Ovary (tissue), 9 donors: ENCODE measurements around the gene TERB1. TPM values are rescaled to one million over a fixed set of nuclear protein-coding genes. Genes with fewer than 3 reads are reported as not detected.

Source experiments
- DNase-seq, 5 donors: peaks; one replicate each; pipeline ENCODE4 v3.0.0-alpha.2; 2019 to 2020
- H3K27ac ChIP-seq, 2 donors: fragments of 200-600 bp; one replicate each; pipeline versions ENCODE4 v1.5.1 to v1.8.0; 2019 to 2022
- H3K27me3 ChIP-seq: fragments of 200-600 bp; one replicate; pipeline ENCODE4 v1.8.0; 2022
- H3K36me3 ChIP-seq: fragments of 200-600 bp; sonication (generic); one replicate; pipeline ENCODE4 v1.5.1; 2019
- H3K4me1 ChIP-seq: one replicate; pipeline ENCODE4 v1.8.1; 2013; ENCODE audit warnings: mild to moderate bottlenecking, moderate library complexity; ENCODE audit not compliant: insufficient read depth
- H3K4me3 ChIP-seq: fragments of 200-600 bp; sonication (generic); one replicate; pipeline ENCODE4 v1.5.1; 2017
- H3K9me3 ChIP-seq, 2 donors: fragments of 200-600 bp in 1 of 2; sonication (generic) in 1 of 2; one replicate each; pipeline versions ENCODE4 v1.5.1 to v1.8.1; 2013 to 2019; ENCODE audit warnings: mild to moderate bottlenecking in 1 of 2, moderate library complexity in 1 of 2
- EP300 ChIP-seq: sonication (generic); formaldehyde crosslinking; IDR thresholded peaks from one replicate; pipeline ENCODE4 v1.6.1; 2017; ENCODE audit warnings: antibody characterized with exemption
- POLR2A ChIP-seq: fragments of 450-650 bp; IDR thresholded peaks from one replicate; pipeline ENCODE4 v1.6.1; 2017; ENCODE audit warnings: antibody characterized with exemption, mild to moderate bottlenecking, moderate library complexity
- WGBS, 3 donors: extraction: QIAGEN DNeasy Blood & Tissue Kit in 1 of 3; methylation state at CpG; one replicate each; pipeline versions ENCODE4 v1.1.5 to v1.1.7; 2013 to 2017; 5-methylcytosine and 5-hydroxymethylcytosine counted together
- intact Hi-C, 4 donors: fragments of 100-400 bp; cut with DNase I; formaldehyde crosslinking; loops; one replicate each; pipeline versions ENCODE4 v1.11.0 to v1.15.1; 2022 to 2023
- polyA plus RNA-seq, 2 donors: library from polyadenylated mRNA; stranded (reverse); fragments of 200-250 nt in 1 of 2; fragments of 350-450 nt in 1 of 2; fragmentation: Illumina TruSeq in 1 of 2; extraction: RNeasy Lipid Tissue Mini Kit (QIAGEN cat#74804) in 1 of 2; gene quantifications; one replicate each; pipeline ENCODE4 v1.2.3, GENCODE V29; 2013 to 2014
- total RNA-seq, 7 donors: library from RNA; depleted of rRNA in 2 of 7; stranded (reverse); fragments of >200 nt in 2 of 7; fragmentation: NEBNext Ultra II Directional in 3 of 7; extraction: Animal tissue kit (Norgen Biotek cat#: 25700) in 3 of 7; gene quantifications; one replicate each; pipeline versions ENCODE4 v1.1.0 to v1.2.4, GENCODE V29; 2016 to 2023
- TF ChIP-seq, protein P1 (sequence below), 3 donors: fragments of 450-650 bp in 2 of 3; fragments of 200-600 bp in 1 of 3; IDR thresholded peaks; one replicate each; pipeline versions ENCODE4 v1.5.1 to v1.8.0; 2016 to 2022; ENCODE audit warnings: antibody characterized with exemption in 3 of 3, mild to moderate bottlenecking in 1 of 3
- donor health status: DM: no; HTN: no; CAD: no; lungs with moderate emphysema.
- donor health status: DM: no; HTN: no; CAD: no.
- donor health status: Bipolar disorder and iron deficiency.
- donor health status: DM: yes; HTN: yes; CAD: no.
- donor health status: DM: no; HTN: no; CAD: no.
- donor health status: DM: yes; HTN: yes; CAD: no.

TERB1 gene
- total and polyA plus RNA-seq, 9 donors: 0.04 to 0.50 (median 0.31) TPM; not detected in 5

DNA sequence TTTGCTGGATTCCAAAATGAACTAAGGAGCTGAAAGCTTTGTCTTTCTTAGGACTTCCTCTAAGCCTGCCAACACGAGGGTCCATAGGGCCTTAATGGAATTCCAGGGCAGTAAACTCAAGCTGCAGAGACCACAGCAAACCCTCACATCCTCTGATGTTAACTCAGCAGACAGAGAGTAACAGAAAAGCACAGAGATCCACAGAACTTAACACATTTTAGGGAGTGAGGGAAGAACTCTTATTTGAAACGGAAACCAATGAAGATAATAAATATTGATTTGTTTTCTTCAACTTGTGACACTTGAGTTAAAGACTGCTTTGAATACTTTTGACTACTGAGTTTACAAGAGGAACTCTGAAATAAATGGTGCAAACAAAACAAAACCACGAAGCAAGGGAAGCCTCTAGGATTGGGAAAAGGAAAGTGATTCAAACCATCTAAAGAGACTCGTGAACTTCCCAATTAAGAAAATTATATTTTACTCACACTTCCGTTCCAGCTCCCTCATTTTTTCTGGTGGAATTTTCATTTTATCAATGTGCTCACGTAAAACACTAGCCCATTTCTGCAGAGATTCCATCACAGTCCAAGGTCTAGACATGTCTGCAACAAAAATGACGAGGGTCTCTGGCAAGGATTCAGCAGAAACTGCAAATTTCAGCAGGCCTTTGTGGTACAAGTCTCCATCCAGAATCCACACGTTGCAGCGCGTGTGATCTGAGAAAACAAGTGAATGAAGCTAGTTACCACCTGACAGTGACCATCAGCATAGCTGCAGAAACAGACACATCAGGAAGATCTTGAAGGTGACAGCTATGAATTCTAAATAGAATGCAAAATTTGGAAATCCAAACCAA is 59.2 kb downstream of the TERB1 start:
- H3K4me3 ChIP-seq: peak overlapping the region; percentile 15
- 28 to 38% (median 38%) methylated on average over 10 of the region's 10 CpGs for WGBS, 3 donors
- no peaks in the 10 kb centered on the region for H3K27me3 ChIP-seq
- intact Hi-C loops: no loop called here
- no peaks in the 10 kb centered on the region for H3K9me3 ChIP-seq
- no peaks in the 10 kb centered on the region for H3K36me3 ChIP-seq
- peak overlapping the region in 1 of 2 donors; percentile 50 for H3K27ac ChIP-seq
- TF ChIP-seq, protein P1, sequence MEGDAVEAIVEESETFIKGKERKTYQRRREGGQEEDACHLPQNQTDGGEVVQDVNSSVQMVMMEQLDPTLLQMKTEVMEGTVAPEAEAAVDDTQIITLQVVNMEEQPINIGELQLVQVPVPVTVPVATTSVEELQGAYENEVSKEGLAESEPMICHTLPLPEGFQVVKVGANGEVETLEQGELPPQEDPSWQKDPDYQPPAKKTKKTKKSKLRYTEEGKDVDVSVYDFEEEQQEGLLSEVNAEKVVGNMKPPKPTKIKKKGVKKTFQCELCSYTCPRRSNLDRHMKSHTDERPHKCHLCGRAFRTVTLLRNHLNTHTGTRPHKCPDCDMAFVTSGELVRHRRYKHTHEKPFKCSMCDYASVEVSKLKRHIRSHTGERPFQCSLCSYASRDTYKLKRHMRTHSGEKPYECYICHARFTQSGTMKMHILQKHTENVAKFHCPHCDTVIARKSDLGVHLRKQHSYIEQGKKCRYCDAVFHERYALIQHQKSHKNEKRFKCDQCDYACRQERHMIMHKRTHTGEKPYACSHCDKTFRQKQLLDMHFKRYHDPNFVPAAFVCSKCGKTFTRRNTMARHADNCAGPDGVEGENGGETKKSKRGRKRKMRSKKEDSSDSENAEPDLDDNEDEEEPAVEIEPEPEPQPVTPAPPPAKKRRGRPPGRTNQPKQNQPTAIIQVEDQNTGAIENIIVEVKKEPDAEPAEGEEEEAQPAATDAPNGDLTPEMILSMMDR (IDR thresholded peaks at IDR 0.05): no peak
- no peak for TF ChIP-seq EP300
- no peak for TF ChIP-seq POLR2A
- DNase-seq: no peak
- peaks cover 2% of the 10 kb centered on the region for H3K4me1 ChIP-seq

DNA sequence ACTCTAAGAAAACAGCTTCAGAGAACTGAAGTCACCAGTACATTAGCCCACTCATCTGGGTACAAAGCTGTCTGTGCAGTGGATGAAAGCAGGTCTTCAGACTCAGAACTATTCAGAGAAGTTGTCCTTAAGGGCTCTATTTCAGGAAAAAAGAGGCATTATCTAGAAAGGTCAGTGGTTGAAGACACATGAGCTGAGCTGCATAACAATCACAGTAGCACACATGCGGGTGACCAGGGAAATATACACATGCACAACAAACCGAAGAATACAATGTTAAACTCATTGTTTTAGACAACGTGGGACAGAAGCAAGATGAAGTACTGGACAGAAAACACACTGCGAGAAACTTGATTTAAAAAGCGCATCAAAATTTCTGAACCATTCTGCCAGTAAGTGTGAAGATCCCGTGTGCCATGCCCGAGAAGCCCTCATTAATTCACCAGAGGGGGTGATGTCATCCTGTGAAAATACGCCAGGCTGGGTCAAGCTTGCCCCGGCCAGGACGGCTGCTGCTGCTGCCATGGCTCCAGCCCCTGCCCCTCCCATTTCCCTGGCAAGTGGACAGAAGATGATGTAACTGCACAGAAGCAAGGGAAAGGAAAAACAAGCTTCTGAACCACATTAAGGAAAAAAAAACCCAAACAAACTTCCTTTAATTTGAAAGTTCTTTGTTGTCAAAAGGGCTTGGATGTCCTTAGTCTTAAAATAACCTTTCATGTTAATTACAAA is 60.0 kb downstream of the TERB1 start:
- Histone ChIP-seq H3K4me3 (peak overlapping the region; percentile 15), H3K36me3 (no peaks in the 10 kb centered on the region), H3K9me3 (no peaks in the 10 kb centered on the region), H3K27me3 (no peaks in the 10 kb centered on the region), H3K4me1 (peaks cover 2% of the 10 kb centered on the region), H3K27ac (peak overlapping the region in 1 of 2 donors; percentile 50)
- 8 to 20% (median 15%) methylated on average over 10 of the region's 10 CpGs for WGBS, 3 donors
- TF ChIP-seq EP300 (no peak), POLR2A (no peak)
- TF ChIP-seq, protein P1 (IDR thresholded peaks at IDR 0.05): no peak
- intact Hi-C loops: no loop called here
- peak; percentile 84 to 91 (median 86) for DNase-seq

DNA sequence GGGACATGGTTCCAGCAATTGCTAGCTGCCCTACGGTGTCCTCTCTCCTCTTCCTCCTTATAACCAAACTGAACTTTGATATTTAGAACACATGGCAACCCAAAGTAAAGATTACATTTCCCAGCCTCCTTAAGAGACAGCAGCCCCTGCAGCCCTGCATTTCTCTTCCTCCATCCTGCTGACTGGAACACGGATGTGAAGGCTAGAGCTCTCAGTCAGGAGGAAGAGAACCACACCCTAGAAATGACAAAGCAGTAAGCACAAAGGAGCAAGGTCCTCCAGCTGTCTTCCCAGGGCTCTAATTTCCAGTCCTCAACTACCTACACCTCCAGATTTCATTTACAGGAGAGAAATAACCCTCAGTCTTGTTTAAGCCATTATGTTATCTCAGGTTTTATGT is 60.9 kb downstream of the TERB1 start:
- Histone ChIP-seq H3K27ac (no peak overlapping the region), H3K36me3 (no peaks in the 10 kb centered on the region)
- intact Hi-C loops: no loop called here

DNA sequence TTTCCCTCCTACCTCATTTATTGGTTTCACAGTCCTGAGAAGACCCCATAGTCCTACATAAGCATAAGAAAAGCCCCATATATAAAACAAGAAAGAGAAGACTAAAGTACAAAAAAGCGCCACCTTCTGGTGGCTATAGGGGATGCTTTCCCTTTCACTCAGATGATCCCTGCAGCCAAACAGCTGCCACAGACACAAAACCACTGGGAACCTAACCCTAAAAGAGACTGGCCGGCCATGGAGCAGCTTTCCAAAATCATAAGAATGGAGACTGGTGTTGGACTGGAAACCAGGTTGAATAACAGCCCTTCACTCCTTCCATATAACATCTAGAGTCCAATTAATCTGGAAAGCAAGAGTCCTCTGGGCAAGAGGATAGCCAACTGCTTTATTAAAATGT is 61.4 kb downstream of the TERB1 start:
- DNase-seq: no peak
- Histone ChIP-seq H3K36me3 (no peaks in the 10 kb centered on the region), H3K27me3 (no peaks in the 10 kb centered on the region), H3K4me1 (peaks cover 2% of the 10 kb centered on the region), H3K27ac (no peak overlapping the region), H3K4me3 (no peak overlapping the region), H3K9me3 (no peaks in the 10 kb centered on the region)
- WGBS, 3 donors: 45 to 50% (median 47%) methylated on average over 2 of the region's 2 CpGs
- TF ChIP-seq, protein P1 (IDR thresholded peaks at IDR 0.05): no peak
- TF ChIP-seq POLR2A (no peak), EP300 (no peak)
- intact Hi-C loops: no loop called here

More for the DNA sequence above, 60.9 kb downstream of the TERB1 start:
- TF ChIP-seq POLR2A (no peak), EP300 (no peak)
- TF ChIP-seq, protein P1 (IDR thresholded peaks at IDR 0.05): no peak
- WGBS, 3 donors: 61 to 72% (median 70%) methylated on average over 2 of the region's 2 CpGs
- H3K4me3 ChIP-seq: no peak overlapping the region
- H3K4me1 ChIP-seq: peaks cover 2% of the 10 kb centered on the region
- DNase-seq: no peak
- H3K27me3 ChIP-seq: no peaks in the 10 kb centered on the region
- H3K9me3 ChIP-seq: no peaks in the 10 kb centered on the region
